ENCODE results near the gene ANKMY1. TPM values are rescaled to one million over a fixed set of nuclear protein-coding genes. Genes with fewer than 3 reads are reported as not detected.

Gene ANKMY1
- total and polyA plus RNA-seq, 2 of the 13 experiments (the other 11 are each of a cell fraction or from before 2014, with no cell fraction given), result 11.7 to 18.8 TPM

GRCh38 chr2:240586919-240587800 lies 29.4 kb upstream of the ANKMY1 start (continued):
- TF ChIP-seq MLXIP (CRISPR knock-in tag; IDR thresholded peaks at IDR 0.05; ENCODE audit: borderline replicate concordance) (no peak), ZNF205 (CRISPR knock-in tag; IDR thresholded peaks at IDR 0.05) (no peak; the same call in 1 of the 2 replicates), ZNF576 (CRISPR knock-in tag; IDR thresholded peaks at IDR 0.05) (no peak), ADNP (CRISPR knock-in tag; IDR thresholded peaks at IDR 0.05) (no peak), CC2D1A (CRISPR knock-in tag; IDR thresholded peaks at IDR 0.05) (no peak), HINFP (CRISPR knock-in tag; IDR thresholded peaks at IDR 0.05; ENCODE audit: low read depth) (no peak), ZNF547 (CRISPR knock-in tag; IDR thresholded peaks at IDR 0.05) (0 out of 2 replicates have a peak, but pooled peaks have one; percentile 49), SRSF9 (IDR thresholded peaks at IDR 0.05; ENCODE audit: borderline replicate concordance, insufficient read depth, low read depth, low read length, poor library complexity, severe bottlenecking) (no peak)
- TF ChIP-seq, protein P1, sequence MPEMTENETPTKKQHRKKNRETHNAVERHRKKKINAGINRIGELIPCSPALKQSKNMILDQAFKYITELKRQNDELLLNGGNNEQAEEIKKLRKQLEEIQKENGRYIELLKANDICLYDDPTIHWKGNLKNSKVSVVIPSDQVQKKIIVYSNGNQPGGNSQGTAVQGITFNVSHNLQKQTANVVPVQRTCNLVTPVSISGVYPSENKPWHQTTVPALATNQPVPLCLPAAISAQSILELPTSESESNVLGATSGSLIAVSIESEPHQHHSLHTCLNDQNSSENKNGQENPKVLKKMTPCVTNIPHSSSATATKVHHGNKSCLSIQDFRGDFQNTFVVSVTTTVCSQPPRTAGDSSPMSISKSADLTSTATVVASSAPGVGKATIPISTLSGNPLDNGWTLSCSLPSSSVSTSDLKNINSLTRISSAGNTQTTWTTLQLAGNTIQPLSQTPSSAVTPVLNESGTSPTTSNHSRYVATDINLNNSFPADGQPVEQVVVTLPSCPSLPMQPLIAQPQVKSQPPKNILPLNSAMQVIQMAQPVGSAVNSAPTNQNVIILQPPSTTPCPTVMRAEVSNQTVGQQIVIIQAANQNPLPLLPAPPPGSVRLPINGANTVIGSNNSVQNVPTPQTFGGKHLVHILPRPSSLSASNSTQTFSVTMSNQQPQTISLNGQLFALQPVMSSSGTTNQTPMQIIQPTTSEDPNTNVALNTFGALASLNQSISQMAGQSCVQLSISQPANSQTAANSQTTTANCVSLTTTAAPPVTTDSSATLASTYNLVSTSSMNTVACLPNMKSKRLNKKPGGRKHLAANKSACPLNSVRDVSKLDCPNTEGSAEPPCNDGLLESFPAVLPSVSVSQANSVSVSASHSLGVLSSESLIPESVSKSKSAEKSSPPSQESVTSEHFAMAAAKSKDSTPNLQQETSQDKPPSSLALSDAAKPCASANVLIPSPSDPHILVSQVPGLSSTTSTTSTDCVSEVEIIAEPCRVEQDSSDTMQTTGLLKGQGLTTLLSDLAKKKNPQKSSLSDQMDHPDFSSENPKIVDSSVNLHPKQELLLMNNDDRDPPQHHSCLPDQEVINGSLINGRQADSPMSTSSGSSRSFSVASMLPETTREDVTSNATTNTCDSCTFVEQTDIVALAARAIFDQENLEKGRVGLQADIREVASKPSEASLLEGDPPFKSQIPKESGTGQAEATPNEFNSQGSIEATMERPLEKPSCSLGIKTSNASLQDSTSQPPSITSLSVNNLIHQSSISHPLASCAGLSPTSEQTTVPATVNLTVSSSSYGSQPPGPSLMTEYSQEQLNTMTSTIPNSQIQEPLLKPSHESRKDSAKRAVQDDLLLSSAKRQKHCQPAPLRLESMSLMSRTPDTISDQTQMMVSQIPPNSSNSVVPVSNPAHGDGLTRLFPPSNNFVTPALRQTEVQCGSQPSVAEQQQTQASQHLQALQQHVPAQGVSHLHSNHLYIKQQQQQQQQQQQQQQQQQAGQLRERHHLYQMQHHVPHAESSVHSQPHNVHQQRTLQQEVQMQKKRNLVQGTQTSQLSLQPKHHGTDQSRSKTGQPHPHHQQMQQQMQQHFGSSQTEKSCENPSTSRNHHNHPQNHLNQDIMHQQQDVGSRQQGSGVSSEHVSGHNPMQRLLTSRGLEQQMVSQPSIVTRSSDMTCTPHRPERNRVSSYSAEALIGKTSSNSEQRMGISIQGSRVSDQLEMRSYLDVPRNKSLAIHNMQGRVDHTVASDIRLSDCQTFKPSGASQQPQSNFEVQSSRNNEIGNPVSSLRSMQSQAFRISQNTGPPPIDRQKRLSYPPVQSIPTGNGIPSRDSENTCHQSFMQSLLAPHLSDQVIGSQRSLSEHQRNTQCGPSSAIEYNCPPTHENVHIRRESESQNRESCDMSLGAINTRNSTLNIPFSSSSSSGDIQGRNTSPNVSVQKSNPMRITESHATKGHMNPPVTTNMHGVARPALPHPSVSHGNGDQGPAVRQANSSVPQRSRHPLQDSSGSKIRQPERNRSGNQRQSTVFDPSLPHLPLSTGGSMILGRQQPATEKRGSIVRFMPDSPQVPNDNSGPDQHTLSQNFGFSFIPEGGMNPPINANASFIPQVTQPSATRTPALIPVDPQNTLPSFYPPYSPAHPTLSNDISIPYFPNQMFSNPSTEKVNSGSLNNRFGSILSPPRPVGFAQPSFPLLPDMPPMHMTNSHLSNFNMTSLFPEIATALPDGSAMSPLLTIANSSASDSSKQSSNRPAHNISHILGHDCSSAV (CRISPR knock-in tag; IDR thresholded peaks at IDR 0.05; ENCODE audit: borderline replicate concordance), result no peak

Data from HepG2 (cell line).